Tibial nerve (tissue), 4 donors: Measurements from ENCODE around the gene LTB.

ENCODE experiments used
- EP300 ChIP-seq, 2 donors: sonication (generic); formaldehyde crosslinking; IDR thresholded peaks; one replicate each; pipeline ENCODE4 v1.6.1; 2017; ENCODE audit warnings: antibody characterized with exemption in 2 of 2, mild to moderate bottlenecking in 1 of 2
- POLR2A ChIP-seq, 2 donors: fragments of 450-650 bp; IDR thresholded peaks; one replicate each; pipeline ENCODE4 v1.6.1; 2017; ENCODE audit warnings: antibody characterized with exemption in 2 of 2, mild to moderate bottlenecking in 2 of 2, moderate library complexity in 2 of 2
- TF ChIP-seq, protein P1 (sequence below), 5 experiments: fragments of 200-600 bp in 3 of 5; fragments of 450-650 bp in 2 of 5; sonication (generic) in 3 of 5; IDR thresholded peaks; one replicate each; pipeline ENCODE4 v1.5.1; 2016 to 2019; ENCODE audit warnings: antibody characterized with exemption in 5 of 5, mild to moderate bottlenecking in 3 of 5, moderate library complexity in 2 of 5

GRCh38 chr6:31610968-31611367 is 28.7 kb upstream of the LTB start:
- TF ChIP-seq, protein P1, sequence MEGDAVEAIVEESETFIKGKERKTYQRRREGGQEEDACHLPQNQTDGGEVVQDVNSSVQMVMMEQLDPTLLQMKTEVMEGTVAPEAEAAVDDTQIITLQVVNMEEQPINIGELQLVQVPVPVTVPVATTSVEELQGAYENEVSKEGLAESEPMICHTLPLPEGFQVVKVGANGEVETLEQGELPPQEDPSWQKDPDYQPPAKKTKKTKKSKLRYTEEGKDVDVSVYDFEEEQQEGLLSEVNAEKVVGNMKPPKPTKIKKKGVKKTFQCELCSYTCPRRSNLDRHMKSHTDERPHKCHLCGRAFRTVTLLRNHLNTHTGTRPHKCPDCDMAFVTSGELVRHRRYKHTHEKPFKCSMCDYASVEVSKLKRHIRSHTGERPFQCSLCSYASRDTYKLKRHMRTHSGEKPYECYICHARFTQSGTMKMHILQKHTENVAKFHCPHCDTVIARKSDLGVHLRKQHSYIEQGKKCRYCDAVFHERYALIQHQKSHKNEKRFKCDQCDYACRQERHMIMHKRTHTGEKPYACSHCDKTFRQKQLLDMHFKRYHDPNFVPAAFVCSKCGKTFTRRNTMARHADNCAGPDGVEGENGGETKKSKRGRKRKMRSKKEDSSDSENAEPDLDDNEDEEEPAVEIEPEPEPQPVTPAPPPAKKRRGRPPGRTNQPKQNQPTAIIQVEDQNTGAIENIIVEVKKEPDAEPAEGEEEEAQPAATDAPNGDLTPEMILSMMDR (IDR thresholded peaks at IDR 0.05): no peak
- TF ChIP-seq POLR2A (IDR thresholded peaks at IDR 0.05) (no peak), EP300 (IDR thresholded peaks at IDR 0.05) (no peak)
